Measurements from ENCODE around the gene PPP2R3B. TPM values are rescaled to one million over a fixed set of nuclear protein-coding genes. Genes with fewer than 3 reads are reported as not detected.

PPP2R3B gene
- total and polyA plus RNA-seq, 7 donors: 2.1 to 16.1 (median 5.4) TPM

- peak; percentile 59 for DNase-seq
- H3K27me3 ChIP-seq: peaks cover 10 to 25% (median 18%) of the 10 kb centered on the region in 3 donors
- H3K36me3 ChIP-seq: peaks cover 0 to 6% (median 0%) of the 10 kb centered on the region in 4 donors
- H3K4me3 ChIP-seq: no peak overlapping the region
- H3K4me1 ChIP-seq: peaks cover 0 to 14% (median 11%) of the 10 kb centered on the region in 4 donors
- WGBS, 2 donors: 96 to 97% methylated on average over 47 of the region's 47 CpGs
- H3K9me3 ChIP-seq: no peaks in the 10 kb centered on the region
- intact Hi-C loops (cut with DNase I): no loop called here
- TF ChIP-seq EP300 (IDR thresholded peaks at IDR 0.05) (no peak), POLR2A (IDR thresholded peaks at IDR 0.05) (no peak), CTCF (IDR thresholded peaks at IDR 0.05) (no peak), POLR2AphosphoS5 (IDR thresholded peaks at IDR 0.05) (no peak)
- no peak overlapping the region for H3K27ac ChIP-seq
Measured at GRCh38 chrX:334971-335757, 51.5 kb downstream of the PPP2R3B start.

- Histone ChIP-seq H3K36me3 (peaks cover 0 to 6% (median 0%) of the 10 kb centered on the region in 4 donors), H3K27ac (no peak overlapping the region), H3K4me1 (peaks cover 0 to 14% (median 11%) of the 10 kb centered on the region in 4 donors), H3K27me3 (peaks cover 10 to 31% (median 21%) of the 10 kb centered on the region in 3 donors), H3K9me3 (no peaks in the 10 kb centered on the region), H3K4me3 (no peak overlapping the region)
- peak; percentile 62 for DNase-seq
- intact Hi-C loops (cut with DNase I): no loop called here
- TF ChIP-seq CTCF (IDR thresholded peaks at IDR 0.05) (no peak), EP300 (IDR thresholded peaks at IDR 0.05) (no peak), POLR2AphosphoS5 (IDR thresholded peaks at IDR 0.05) (no peak), POLR2A (IDR thresholded peaks at IDR 0.05) (no peak)
- WGBS, 2 donors: 96% methylated on average over 53 of the region's 53 CpGs
Measured at GRCh38 chrX:334331-334891, 52.3 kb downstream of the PPP2R3B start.

GRCh38 chrX:333611-334311, 52.9 kb downstream of the PPP2R3B start:
- WGBS, 2 donors: 93% methylated on average over 51 of the region's 51 CpGs
- Histone ChIP-seq H3K27me3 (peaks cover 10 to 31% (median 21%) of the 10 kb centered on the region in 3 donors), H3K4me1 (peaks cover 0 to 14% (median 11%) of the 10 kb centered on the region in 4 donors), H3K9me3 (no peaks in the 10 kb centered on the region), H3K27ac (no peak overlapping the region), H3K4me3 (no peak overlapping the region), H3K36me3 (peaks cover 0 to 6% (median 0%) of the 10 kb centered on the region in 4 donors)
- TF ChIP-seq POLR2A (IDR thresholded peaks at IDR 0.05) (no peak), EP300 (IDR thresholded peaks at IDR 0.05) (no peak), CTCF (IDR thresholded peaks at IDR 0.05) (no peak), POLR2AphosphoS5 (IDR thresholded peaks at IDR 0.05) (no peak)
- intact Hi-C loops (cut with DNase I): no loop called here
- peak; percentile 45 for DNase-seq

- Histone ChIP-seq H3K4me1 (peaks cover 0 to 14% (median 11%) of the 10 kb centered on the region in 4 donors), H3K36me3 (peaks cover 0 to 6% (median 0%) of the 10 kb centered on the region in 4 donors), H3K9me3 (no peaks in the 10 kb centered on the region), H3K4me3 (no peak overlapping the region), H3K27me3 (peaks cover 10 to 31% (median 21%) of the 10 kb centered on the region in 3 donors), H3K27ac (no peak overlapping the region)
- peak; percentile 53 for DNase-seq
- no peak for TF ChIP-seq POLR2AphosphoS5 (IDR thresholded peaks at IDR 0.05)
- no peak for TF ChIP-seq EP300 (IDR thresholded peaks at IDR 0.05)
- TF ChIP-seq POLR2A (IDR thresholded peaks at IDR 0.05): no peak
- 95 to 96% methylated on average over 33 of the region's 33 CpGs for WGBS, 2 donors
- intact Hi-C loops (cut with DNase I): no loop called here
Measured at GRCh38 chrX:332916-333610, 53.6 kb downstream of the PPP2R3B start.
